Mucosa of descending colon (tissue), 3 donors: ENCODE results near the gene ABCB11. TPM values are rescaled to one million over a fixed set of nuclear protein-coding genes. Genes with fewer than 3 reads are reported as not detected.

Experiments
- ATAC-seq: fragments of 200-7000 bp; cut with Tn5 transposase; one replicate; pipeline ENCODE4 v1.9.1; 2020; ENCODE audit warnings: mild to moderate bottlenecking, moderate library complexity
- DNase-seq, 3 donors: peaks; one replicate each; pipeline ENCODE4 v3.0.0-alpha.2; 2020
- H3K36me3 ChIP-seq: fragments of 200-600 bp; one replicate; pipeline ENCODE4 v1.8.0; 2021; ENCODE audit warnings: low read depth, mild to moderate bottlenecking
- H3K4me1 ChIP-seq: fragments of 200-600 bp; one replicate; pipeline ENCODE4 v1.8.0; 2021; ENCODE audit warnings: low read depth, mild to moderate bottlenecking
- H3K4me3 ChIP-seq: fragments of 200-600 bp; one replicate; pipeline ENCODE4 v1.8.0; 2021; ENCODE audit warnings: mild to moderate bottlenecking
- H3K9me3 ChIP-seq: fragments of 200-600 bp; one replicate; pipeline ENCODE4 v1.8.0; 2021; ENCODE audit warnings: mild to moderate bottlenecking
- CTCF ChIP-seq: fragments of 200-600 bp; IDR thresholded peaks from one replicate; pipeline ENCODE4 v1.8.0; 2022; ENCODE audit warnings: antibody characterized with exemption, mild to moderate bottlenecking
- intact Hi-C, 2 donors: fragments of 100-400 bp; cut with DNase I in 1 of 2; cut with micrococcal nuclease in 1 of 2; formaldehyde crosslinking; loops; one replicate each; pipeline versions ENCODE4 v1.11.0 to v1.11.1; 2022; cut with DNase I, micrococcal nuclease
- total RNA-seq, 3 donors: library from RNA; stranded (reverse); fragmentation: NEBNext Ultra II Directional in 2 of 3; extraction: Animal tissue kit (Norgen Biotek cat#: 25700) in 2 of 3; gene quantifications; one replicate each; pipeline versions ENCODE4 v1.2.1 to v1.2.4, GENCODE V29; 2021 to 2023
- donor health status: DM: no; HTN: no; CAD: no; lungs with moderate emphysema.
- donor health status: DM: no; HTN: no; CAD: no.
- donor health status: DM: no; HTN: yes; CAD: no.

ABCB11 gene
- total RNA-seq, 3 donors from 2014 or later = 1.2 to 21.7 (median 4.6) TPM

- intact Hi-C loops = no loop called here
- no peak for TF ChIP-seq CTCF
- ATAC-seq = no peak
- Histone ChIP-seq H3K4me3 (no peak overlapping the region), H3K9me3 (no peaks in the 10 kb centered on the region), H3K36me3 (no peaks in the 10 kb centered on the region), H3K4me1 (peaks cover 6% of the 10 kb centered on the region)
- no peak for DNase-seq
Observed at GRCh38 chr2:169072163-169072925, 41.2 kb upstream of the ABCB11 start.

GRCh38 chr2:169071455-169071854 lies 40.3 kb upstream of the ABCB11 start:
- H3K4me1 ChIP-seq = peaks cover 9% of the 10 kb centered on the region
- H3K9me3 ChIP-seq = no peaks in the 10 kb centered on the region
- H3K4me3 ChIP-seq = no peak overlapping the region
- DNase-seq = no peak
- H3K36me3 ChIP-seq = no peaks in the 10 kb centered on the region
- TF ChIP-seq CTCF = no peak
- no peak for ATAC-seq
- intact Hi-C loops = no loop called here

GRCh38 chr2:169069833-169070232 lies 38.7 kb upstream of the ABCB11 start:
- Histone ChIP-seq H3K9me3 (no peaks in the 10 kb centered on the region), H3K4me1 (peaks cover 9% of the 10 kb centered on the region), H3K36me3 (no peaks in the 10 kb centered on the region), H3K4me3 (no peak overlapping the region)
- no peak for ATAC-seq
- no peak for DNase-seq
- no peak for TF ChIP-seq CTCF
- intact Hi-C loops = no loop called here

- intact Hi-C loops = no loop called here
- peak; percentile 83 for ATAC-seq
- Histone ChIP-seq H3K36me3 (no peaks in the 10 kb centered on the region), H3K9me3 (no peaks in the 10 kb centered on the region), H3K4me3 (no peak within 1 kb of the TSS), H3K4me1 (peaks cover 9% of the 10 kb centered on the region)
- no peak for TF ChIP-seq CTCF
- peak in 2 of 3 donors; percentile 44 to 61 for DNase-seq
Observed at GRCh38 chr2:169069341-169069740, 38.2 kb upstream of the ABCB11 start, which contains the start of gene DHRS9. DHRS9 (plus strand) TSS chr2:169069563; CDS start chr2:169081582, 12,019 bp downstream.

- peaks cover 9% of the 10 kb centered on the region for H3K4me1 ChIP-seq
- peak in 1 of 3 donors; percentile 48 for DNase-seq
- intact Hi-C loops = no loop called here
- no peaks in the 10 kb centered on the region for H3K36me3 ChIP-seq
- TF ChIP-seq CTCF = no peak
- H3K4me3 ChIP-seq = no peak overlapping the region
- H3K9me3 ChIP-seq = no peaks in the 10 kb centered on the region
- ATAC-seq = peak; percentile 80
Observed at GRCh38 chr2:169066897-169067296, 35.8 kb upstream of the ABCB11 start.
